Smooth muscle cell (in vitro differentiated cells): ENCODE data around the gene DISC1. TPM values are rescaled to one million over a fixed set of nuclear protein-coding genes. Genes with fewer than 3 reads are reported as not detected.

Experiments used
- DNase-seq: peaks from one replicate; lab custom pipeline; 2025; ENCODE audit not compliant: unreplicated experiment; lab: John Stamatoyannopoulos, UW
- H2AFZ ChIP-seq: fragments of 200-600 bp; sonication (generic); 2 replicates; pipeline ENCODE4 v1.6.0; 2016; ENCODE audit warnings: antibody characterized with exemption, low read depth, mild to moderate bottlenecking
- H3F3A ChIP-seq: fragments of 200-600 bp; sonication (generic); 2 replicates; pipeline ENCODE4 v1.6.0; 2017; ENCODE audit warnings: antibody characterized with exemption, low read depth
- H3K27ac ChIP-seq: fragments of 200-600 bp; sonication (generic); 2 replicates; pipeline ENCODE4 v1.5.1; 2016; ENCODE audit warnings: low read depth, mild to moderate bottlenecking
- H3K27me3 ChIP-seq: fragments of 200-600 bp; sonication (generic); 2 replicates; pipeline ENCODE4 v1.6.1; 2016; ENCODE audit warnings: low read depth, mild to moderate bottlenecking
- H3K36me3 ChIP-seq: fragments of 200-600 bp; sonication (generic); 2 replicates; pipeline ENCODE4 v1.5.1; 2016; ENCODE audit warnings: low read depth
- H3K4me1 ChIP-seq: fragments of 200-600 bp; sonication (generic); 2 replicates; pipeline ENCODE4 v1.5.1; 2016; ENCODE audit warnings: low read depth
- H3K4me2 ChIP-seq: fragments of 200-600 bp; sonication (generic); 2 replicates; pipeline ENCODE4 v1.6.0; 2016; ENCODE audit warnings: mild to moderate bottlenecking
- H3K4me3 ChIP-seq: fragments of 200-600 bp; sonication (generic); 2 replicates; pipeline ENCODE4 v1.5.1; 2016; ENCODE audit warnings: mild to moderate bottlenecking
- H3K79me2 ChIP-seq: fragments of 200-600 bp; sonication (generic); 2 replicates; pipeline ENCODE4 v1.6.0; 2016; ENCODE audit warnings: low read depth, mild to moderate bottlenecking
- H3K9ac ChIP-seq: fragments of 200-600 bp; sonication (generic); 2 replicates; pipeline ENCODE4 v1.6.0; 2016; ENCODE audit warnings: low read depth
- H3K9me3 ChIP-seq: fragments of 200-600 bp; sonication (generic); replicated peaks from 2 replicates; pipeline ENCODE4 v1.5.1; 2016; ENCODE audit warnings: low read depth
- H4K20me1 ChIP-seq: fragments of 200-600 bp; sonication (generic); 2 replicates; pipeline ENCODE4 v1.6.0; 2016; ENCODE audit warnings: low read depth
- CTCF ChIP-seq: fragments of 200-600 bp; sonication (generic); IDR thresholded peaks from 2 replicates; pipeline ENCODE4 v1.5.1; 2017; ENCODE audit warnings: borderline replicate concordance, mild to moderate bottlenecking, antibody characterized with exemption; ENCODE audit not compliant: insufficient read depth, poor library complexity, severe bottlenecking
- WGBS: methylation state at CpG from one replicate; pipeline ENCODE4 v1.1.7; 2016; ENCODE audit warnings: low lambda C conversion rate; 5-methylcytosine and 5-hydroxymethylcytosine counted together
- polyA plus RNA-seq: library from polyadenylated mRNA; unstranded; fragments of >200 nt; fragmentation: Nextera tagmentation; extraction: Ambion mirVana; gene quantifications from 2 replicates; pipeline ENCODE4 v1.2.1, GENCODE V29; 2016
- total RNA-seq: library from RNA; depleted of rRNA; stranded (reverse); fragments of >200 nt; gene quantifications from 2 replicates; pipeline ENCODE4 v1.2.3, GENCODE V29; 2014

The DISC1 gene
- total and polyA plus RNA-seq, 2 experiments from 2014 or later = 0.89 to 4.3 TPM

GRCh38 chr1:231810415-231810814 is 183.8 kb downstream of the DISC1 start:
- Histone ChIP-seq H4K20me1 (no peaks in the 10 kb centered on the region), H3K4me3 (no peak overlapping the region), H3K79me2 (no peaks in the 10 kb centered on the region), H3K27ac (no peak overlapping the region), H3K27me3 (no peaks in the 10 kb centered on the region), H3K36me3 (no peaks in the 10 kb centered on the region), H3K9ac (no peak overlapping the region), H3K4me1 (no peaks in the 10 kb centered on the region), H3K4me2 (no peak overlapping the region), H3F3A (no peaks in the 10 kb centered on the region), H2AFZ (no peak overlapping the region), H3K9me3 (no peaks in the 10 kb centered on the region)
- 95% methylated on average over 6 of the region's 6 CpGs for WGBS
- no peak for TF ChIP-seq CTCF
- DNase-seq = no peak

- WGBS = 95% methylated on average over 2 of the region's 2 CpGs
- no peak overlapping the region for H3K4me2 ChIP-seq
- H3K27ac ChIP-seq = no peak overlapping the region
- no peaks in the 10 kb centered on the region for H3K27me3 ChIP-seq
- H2AFZ ChIP-seq = no peak overlapping the region
- no peaks in the 10 kb centered on the region for H4K20me1 ChIP-seq
- no peaks in the 10 kb centered on the region for H3K4me1 ChIP-seq
- no peaks in the 10 kb centered on the region for H3K79me2 ChIP-seq
- no peak for DNase-seq
- H3K9ac ChIP-seq = no peak overlapping the region
- no peak for TF ChIP-seq CTCF
- H3K36me3 ChIP-seq = no peaks in the 10 kb centered on the region
- no peaks in the 10 kb centered on the region for H3F3A ChIP-seq
- H3K9me3 ChIP-seq = no peaks in the 10 kb centered on the region
- no peak overlapping the region for H3K4me3 ChIP-seq
Measured at GRCh38 chr1:231814021-231814420, 187.4 kb downstream of the DISC1 start.

GRCh38 chr1:231814521-231814920 is 187.9 kb downstream of the DISC1 start:
- Histone ChIP-seq H3K9me3 (no peaks in the 10 kb centered on the region), H3K27me3 (no peaks in the 10 kb centered on the region), H3K36me3 (no peaks in the 10 kb centered on the region), H2AFZ (no peak overlapping the region), H3K4me2 (no peak overlapping the region), H3K9ac (no peak overlapping the region), H3F3A (no peaks in the 10 kb centered on the region), H4K20me1 (no peaks in the 10 kb centered on the region), H3K4me1 (no peaks in the 10 kb centered on the region), H3K4me3 (no peak overlapping the region), H3K27ac (no peak overlapping the region), H3K79me2 (no peaks in the 10 kb centered on the region)
- DNase-seq = no peak
- TF ChIP-seq CTCF = no peak
- WGBS = 88% methylated on average over 4 of the region's 4 CpGs

- 46% methylated on average over 2 of the region's 2 CpGs for WGBS
- no peak overlapping the region for H3K4me3 ChIP-seq
- no peaks in the 10 kb centered on the region for H3K27me3 ChIP-seq
- no peaks in the 10 kb centered on the region for H4K20me1 ChIP-seq
- H3K27ac ChIP-seq = no peak overlapping the region
- no peak overlapping the region for H3K4me2 ChIP-seq
- no peak overlapping the region for H3K9ac ChIP-seq
- no peaks in the 10 kb centered on the region for H3K79me2 ChIP-seq
- H3F3A ChIP-seq = no peaks in the 10 kb centered on the region
- no peaks in the 10 kb centered on the region for H3K9me3 ChIP-seq
- H2AFZ ChIP-seq = no peak overlapping the region
- no peaks in the 10 kb centered on the region for H3K4me1 ChIP-seq
- no peak for TF ChIP-seq CTCF
- DNase-seq = no peak
- no peaks in the 10 kb centered on the region for H3K36me3 ChIP-seq
Measured at GRCh38 chr1:231817801-231818200, 191.2 kb downstream of the DISC1 start.
